ENCODE results near the gene DCTPP1. TPM values are rescaled to one million over a fixed set of nuclear protein-coding genes. Genes with fewer than 3 reads are reported as not detected.

Gene DCTPP1
- total and polyA plus RNA-seq, 2 of the 13 experiments (the other 11 are each of a cell fraction or from before 2014, with no cell fraction given), result 54.8 to 74.4 TPM

GRCh38 chr16:30447512-30448226 lies 17.8 kb upstream of the DCTPP1 start (continued):
- TF ChIP-seq MTF1 (CRISPR knock-in tag; IDR thresholded peaks at IDR 0.05) (no peak), IRF2 (CRISPR knock-in tag; IDR thresholded peaks at IDR 0.05) (peak; percentile 91), ATF7-NPFF (CRISPR knock-in tag; IDR thresholded peaks at IDR 0.05; ENCODE audit: low read depth) (no peak), PRDM4 (CRISPR knock-in tag; IDR thresholded peaks at IDR 0.05; ENCODE audit: borderline replicate concordance) (no peak), KLF16 (CRISPR knock-in tag; IDR thresholded peaks at IDR 0.05) (peak in 1 of 2 experiments; percentile 77; a peak in 2 of 4 replicates), ZNF513 (CRISPR knock-in tag; conservative IDR thresholded peaks at IDR 0.05) (no peak), ATF4 (CRISPR knock-in tag; IDR thresholded peaks at IDR 0.05) (peak in 1 of 2 experiments; percentile 49; a peak in 1 of 4 replicates)

Data from HepG2 (cell line).